Kidney epithelial cell (primary cell): ENCODE results near the gene ALDH7A1. TPM values are rescaled to one million over a fixed set of nuclear protein-coding genes. Genes with fewer than 3 reads are reported as not detected.
"Not testable (repeated sequence)": the region's sequence is repeated elsewhere in the genome, so short reads cannot be mapped to it uniquely, and the experiment has no call there.

Experiments
- DNase-seq: peaks from one replicate; pipeline ENCODE4 v3.0.0-alpha.2; 2010; ENCODE audit warnings: low read depth
- H3K27me3 ChIP-seq: 2 replicates; pipeline ENCODE4 v1.6.0; 2011; ENCODE audit warnings: low read length; ENCODE audit not compliant: control insufficient read depth, insufficient read depth
- H3K36me3 ChIP-seq: 2 replicates; pipeline ENCODE4 v1.5.1; 2011; ENCODE audit warnings: low read length; ENCODE audit not compliant: control insufficient read depth, insufficient read depth
- H3K4me3 ChIP-seq: 2 replicates; pipeline ENCODE4 v1.5.1; 2011; ENCODE audit warnings: low read depth, mild to moderate bottlenecking, control low read depth, low read length
- total RNA-seq: library from RNA; depleted of rRNA; stranded (reverse); fragments of >200 nt; gene quantifications from 2 replicates; pipeline ENCODE4 v1.2.3, GENCODE V29; 2015
- TF ChIP-seq, protein P1 (sequence below): IDR thresholded peaks from 2 replicates; pipeline ENCODE4 v1.5.1; 2011; ENCODE audit warnings: mild to moderate bottlenecking, moderate library complexity, low read length, control low read depth, inconsistent platforms; ENCODE audit not compliant: insufficient read depth, poor library complexity, severe bottlenecking

The ALDH7A1 gene
- total RNA-seq, 1 donor from 2014 or later = 35.2 TPM

DNA sequence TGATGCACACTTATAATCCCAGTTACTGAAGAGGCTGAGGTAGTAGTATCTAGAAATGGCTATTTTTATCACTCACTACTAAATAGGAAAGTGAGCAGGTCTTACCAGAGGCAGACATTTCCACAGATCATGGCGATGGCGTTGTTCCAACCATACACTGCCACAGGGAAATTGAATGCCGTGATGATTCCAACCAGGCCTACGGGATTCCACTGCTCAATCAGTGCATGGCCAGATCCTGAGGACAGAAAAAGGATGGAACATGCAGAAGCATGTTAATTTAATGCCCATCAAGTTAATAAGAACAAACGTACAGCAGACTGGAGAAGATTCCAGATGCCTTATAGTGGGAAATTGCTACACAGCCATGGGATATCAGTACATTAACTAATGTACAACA is 18.0 kb downstream of the ALDH7A1 start:
- TF ChIP-seq, protein P1, sequence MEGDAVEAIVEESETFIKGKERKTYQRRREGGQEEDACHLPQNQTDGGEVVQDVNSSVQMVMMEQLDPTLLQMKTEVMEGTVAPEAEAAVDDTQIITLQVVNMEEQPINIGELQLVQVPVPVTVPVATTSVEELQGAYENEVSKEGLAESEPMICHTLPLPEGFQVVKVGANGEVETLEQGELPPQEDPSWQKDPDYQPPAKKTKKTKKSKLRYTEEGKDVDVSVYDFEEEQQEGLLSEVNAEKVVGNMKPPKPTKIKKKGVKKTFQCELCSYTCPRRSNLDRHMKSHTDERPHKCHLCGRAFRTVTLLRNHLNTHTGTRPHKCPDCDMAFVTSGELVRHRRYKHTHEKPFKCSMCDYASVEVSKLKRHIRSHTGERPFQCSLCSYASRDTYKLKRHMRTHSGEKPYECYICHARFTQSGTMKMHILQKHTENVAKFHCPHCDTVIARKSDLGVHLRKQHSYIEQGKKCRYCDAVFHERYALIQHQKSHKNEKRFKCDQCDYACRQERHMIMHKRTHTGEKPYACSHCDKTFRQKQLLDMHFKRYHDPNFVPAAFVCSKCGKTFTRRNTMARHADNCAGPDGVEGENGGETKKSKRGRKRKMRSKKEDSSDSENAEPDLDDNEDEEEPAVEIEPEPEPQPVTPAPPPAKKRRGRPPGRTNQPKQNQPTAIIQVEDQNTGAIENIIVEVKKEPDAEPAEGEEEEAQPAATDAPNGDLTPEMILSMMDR = no peak
- DNase-seq = no peak
- Histone ChIP-seq H3K27me3 (no peaks in the 10 kb centered on the region), H3K4me3 (no peak overlapping the region), H3K36me3 (peaks cover 2% of the 10 kb centered on the region)

DNA sequence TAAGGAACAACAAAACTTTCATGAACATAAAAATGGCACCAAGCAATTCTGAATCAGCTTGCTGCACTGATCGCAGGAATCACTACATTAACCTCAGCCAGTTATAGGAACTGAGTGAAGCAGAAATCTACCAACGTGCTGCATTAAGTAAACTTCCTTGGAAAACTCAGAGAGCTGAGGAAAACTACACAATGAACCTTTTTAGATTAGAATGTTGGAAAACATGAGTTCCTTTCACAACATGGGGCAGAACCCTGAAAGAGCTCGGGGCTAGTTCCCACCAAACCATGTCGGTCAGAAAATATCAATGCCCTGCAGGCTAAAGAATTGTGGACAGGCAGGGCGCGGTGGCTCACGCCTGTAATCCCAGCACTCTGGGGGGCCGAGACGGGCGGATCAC is 19.4 kb downstream of the ALDH7A1 start:
- TF ChIP-seq, protein P1 = no peak
- DNase-seq = no peak
- Histone ChIP-seq H3K4me3 (no peak overlapping the region), H3K36me3 (peaks cover 2% of the 10 kb centered on the region), H3K27me3 (no peaks in the 10 kb centered on the region)

DNA sequence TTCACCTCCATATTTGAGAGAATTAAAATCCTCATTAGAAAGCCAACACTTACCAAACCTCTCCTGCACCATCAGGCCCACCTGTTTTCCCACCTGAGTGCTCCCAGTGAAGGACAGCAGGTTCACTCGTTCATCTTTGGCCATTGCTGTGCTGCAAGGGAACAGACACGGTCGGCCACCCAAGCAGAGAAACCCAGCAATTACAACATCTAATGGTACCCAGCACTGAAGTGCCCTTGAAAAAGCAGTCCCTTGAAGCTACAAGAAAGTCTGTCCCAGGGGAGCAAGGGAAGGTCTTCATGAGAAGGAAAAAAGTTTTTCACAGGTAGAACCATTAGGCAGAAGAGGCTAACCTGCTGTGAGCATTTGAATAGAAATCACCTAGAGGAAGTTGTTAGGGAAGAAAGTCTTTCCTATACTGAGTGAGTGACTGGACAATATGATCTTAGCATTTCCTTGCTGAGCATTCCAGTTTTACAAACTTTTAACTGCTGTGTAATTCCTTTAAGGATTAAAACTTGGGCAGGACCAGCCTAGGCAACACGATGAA is 26.7 kb downstream of the ALDH7A1 start:
- DNase-seq = no peak
- Histone ChIP-seq H3K36me3 (peaks cover 2% of the 10 kb centered on the region), H3K27me3 (no peaks in the 10 kb centered on the region), H3K4me3 (no peak overlapping the region)
- TF ChIP-seq, protein P1 = no peak

DNA sequence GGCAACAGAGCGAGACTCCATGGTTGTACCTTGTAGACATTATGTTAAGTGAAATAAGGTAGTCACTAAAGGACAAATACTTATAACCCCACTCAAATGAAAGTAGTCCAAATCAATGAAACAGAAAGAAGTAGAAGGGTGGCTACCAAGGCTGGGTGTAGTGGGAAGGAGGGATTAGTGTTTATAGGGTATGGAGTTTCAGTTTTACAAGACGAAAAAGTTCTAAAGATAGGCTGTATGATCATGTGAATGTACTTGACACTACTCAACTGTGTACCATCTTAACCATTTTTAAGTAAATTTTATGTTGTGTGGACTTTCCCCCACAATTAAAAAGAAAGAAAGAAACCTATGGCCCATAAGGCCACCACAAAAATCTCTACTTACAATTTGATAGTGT is 32.2 kb downstream of the ALDH7A1 start:
- Histone ChIP-seq H3K27me3 (no peaks in the 10 kb centered on the region), H3K36me3 (no peaks in the 10 kb centered on the region), H3K4me3 (no peak overlapping the region)
- TF ChIP-seq, protein P1 = no peak
- no peak for DNase-seq

DNA sequence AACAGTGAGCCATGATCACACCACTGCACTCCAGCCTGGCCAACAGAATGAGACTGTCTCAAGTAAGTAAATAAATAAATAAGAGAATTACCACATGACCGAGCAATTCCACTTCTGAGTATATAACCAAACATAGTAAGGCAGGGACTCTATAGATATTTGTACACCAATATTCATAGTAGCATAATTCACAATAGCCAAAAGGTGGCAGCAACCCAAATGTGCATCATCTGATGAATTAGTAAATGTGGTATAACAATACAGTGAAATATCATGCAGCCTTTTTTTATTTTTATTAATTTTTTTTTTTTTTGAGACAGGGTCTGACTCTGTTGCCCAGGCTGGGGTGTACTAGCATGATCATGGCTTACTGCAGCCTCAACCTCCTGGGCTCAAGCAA is 33.1 kb downstream of the ALDH7A1 start:
- TF ChIP-seq, protein P1 = no peak
- Histone ChIP-seq H3K27me3 (no peaks in the 10 kb centered on the region), H3K36me3 (no peaks in the 10 kb centered on the region), H3K4me3 (no peak overlapping the region)
- DNase-seq = no peak

DNA sequence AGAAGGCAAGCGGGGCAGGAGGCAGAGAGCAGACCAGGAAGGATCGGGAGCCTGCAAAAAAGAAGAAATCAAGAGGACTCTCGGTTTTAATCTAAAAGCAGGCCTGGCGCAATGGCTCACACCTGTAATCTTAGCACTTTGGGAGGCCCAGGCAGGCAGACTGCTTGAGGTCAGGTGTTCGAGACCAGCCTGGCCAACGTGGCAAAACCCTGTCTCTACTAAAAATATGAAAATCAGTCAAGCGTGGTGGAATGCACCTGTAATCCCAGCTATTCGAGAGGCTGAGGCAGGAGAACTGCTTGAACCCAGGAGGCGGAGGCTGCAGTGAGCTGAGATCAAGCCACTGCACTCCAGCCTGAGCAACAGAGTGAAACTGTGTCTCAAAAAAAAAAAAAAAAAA is 39.9 kb downstream of the ALDH7A1 start:
- H3K27me3 ChIP-seq, DNase-seq, H3K36me3 ChIP-seq: not testable (repeated sequence)

DNA sequence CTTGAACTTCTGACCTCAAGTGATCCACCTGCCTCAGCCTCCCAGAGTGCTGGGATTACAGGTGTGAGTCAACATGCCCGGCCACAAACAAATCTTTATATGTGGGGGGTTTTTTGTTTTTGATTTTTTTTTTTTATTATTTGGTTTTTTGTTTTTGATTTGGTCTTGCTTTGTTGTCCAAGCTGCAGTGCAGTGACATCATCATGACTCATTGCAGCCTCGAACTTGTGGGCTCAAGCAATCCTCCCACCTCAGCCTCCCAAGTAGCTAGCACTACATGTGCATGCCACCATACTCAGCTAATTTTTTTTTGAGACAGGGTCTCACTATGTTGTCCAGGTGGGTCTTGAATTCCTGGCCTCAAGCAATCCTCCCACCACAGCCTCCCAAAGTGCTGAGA is 42.4 kb downstream of the ALDH7A1 start:
- Histone ChIP-seq H3K27me3 (no peaks in the 10 kb centered on the region), H3K4me3 (no peak overlapping the region), H3K36me3 (peaks cover 4% of the 10 kb centered on the region)
- TF ChIP-seq, protein P1 = no peak
- no peak for DNase-seq

More for the DNA sequence above, 39.9 kb downstream of the ALDH7A1 start:
- not testable (repeated sequence) for H3K4me3 ChIP-seq
